ENCODE results near the gene APBB1.

DNA sequence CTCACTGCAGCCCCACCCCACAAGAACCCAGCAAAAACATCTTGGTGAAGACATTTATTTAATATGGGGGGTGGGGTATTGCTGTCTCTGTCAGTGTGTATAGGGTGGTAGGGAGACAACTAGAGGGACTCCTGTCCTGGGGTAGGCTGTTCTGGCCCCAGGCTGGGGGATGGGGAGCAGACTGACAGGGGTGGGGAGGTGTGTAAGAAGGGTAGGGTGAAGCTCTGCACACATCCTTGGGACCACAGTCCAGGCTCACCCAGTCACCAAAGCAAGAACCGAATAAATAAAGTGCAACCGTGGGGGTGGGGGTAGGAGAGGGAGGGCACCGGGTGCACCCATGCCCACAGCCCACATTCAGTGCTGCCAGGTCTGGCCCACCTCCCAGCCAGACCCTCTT lies 29.7 kb upstream of the APBB1 start:
- TF ChIP-seq LEF1 (IDR thresholded peaks at IDR 0.05; ENCODE audit: borderline replicate concordance): no peak
- TF ChIP-seq BHLHE40 (IDR thresholded peaks at IDR 0.05; ENCODE audit: borderline replicate concordance): no peak
- TF ChIP-seq FOXM1 (IDR thresholded peaks at IDR 0.05; ENCODE audit: borderline replicate concordance): no peak
